Left ventricle myocardium inferior (tissue), 1 donor: ENCODE measurements around the gene RPP14. TPM values are rescaled to one million over a fixed set of nuclear protein-coding genes. Genes with fewer than 3 reads are reported as not detected.

ENCODE experiments used
- DNase-seq: peaks from one replicate; pipeline ENCODE4 v3.0.0-alpha.2; 2020
- H3K27ac ChIP-seq: fragments of 200-600 bp; replicated peaks from 2 replicates; pipeline ENCODE4 v1.8.0; 2021
- H3K27me3 ChIP-seq: fragments of 200-600 bp; 2 replicates; pipeline ENCODE4 v1.8.0; 2021; ENCODE audit warnings: low read depth
- H3K36me3 ChIP-seq: fragments of 200-600 bp; 2 replicates; pipeline ENCODE4 v1.8.0; 2021
- H3K4me1 ChIP-seq: fragments of 200-600 bp; 2 replicates; pipeline ENCODE4 v1.8.0; 2021
- H3K4me3 ChIP-seq: fragments of 200-600 bp; 2 replicates; pipeline ENCODE4 v1.8.0; 2021; ENCODE audit warnings: mild to moderate bottlenecking, moderate library complexity
- H3K9me3 ChIP-seq: fragments of 200-600 bp; replicated peaks from 2 replicates; pipeline ENCODE4 v1.8.0; 2021
- CTCF ChIP-seq: fragments of 200-600 bp; IDR thresholded peaks from 2 replicates; pipeline ENCODE4 v1.8.0; 2021; ENCODE audit warnings: antibody characterized with exemption, mild to moderate bottlenecking, borderline replicate concordance
- intact Hi-C: fragments of 100-400 bp; cut with micrococcal nuclease; formaldehyde crosslinking; loops from one replicate; pipeline ENCODE4 v1.11.0; 2022
- total RNA-seq: library from RNA; stranded (reverse); fragmentation: NEBNext Ultra II Directional; extraction: Animal tissue kit (Norgen Biotek cat#: 25700); gene quantifications from one replicate; pipeline ENCODE4 v1.2.1, GENCODE V29; 2021
- donor health status: DM: no; HTN: yes; CAD: no; lungs with severe emphysema.

RPP14 gene
- total RNA-seq, 1 donor from 2014 or later: 22.7 TPM

DNA sequence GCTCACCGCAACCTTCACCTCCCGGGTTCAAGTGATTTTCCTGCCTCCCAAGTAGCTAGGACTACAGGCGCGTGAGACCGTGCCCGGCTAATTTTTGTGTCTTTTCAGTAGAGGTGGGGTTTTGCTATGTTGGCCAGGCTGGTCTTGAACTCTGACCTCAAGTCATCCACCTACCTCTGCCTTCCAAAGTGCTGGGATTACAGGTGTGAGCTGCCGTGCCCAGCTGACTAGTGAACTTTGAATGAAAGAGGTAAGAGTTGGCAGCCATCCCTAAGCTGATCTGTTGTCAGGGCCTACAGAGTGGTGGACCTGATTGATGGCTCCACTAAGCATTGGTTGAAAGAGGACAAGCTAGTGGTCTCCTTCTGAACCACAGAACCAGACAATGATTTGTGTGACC is 41.9 kb downstream of the RPP14 start:
- no peak for DNase-seq
- Histone ChIP-seq H3K4me3 (no peak overlapping the region), H3K27me3 (no peaks in the 10 kb centered on the region), H3K9me3 (no peaks in the 10 kb centered on the region), H3K27ac (no peak overlapping the region), H3K4me1 (peaks cover 37% of the 10 kb centered on the region), H3K36me3 (no peaks in the 10 kb centered on the region)
- no peak for TF ChIP-seq CTCF
- intact Hi-C loops: no loop called here

DNA sequence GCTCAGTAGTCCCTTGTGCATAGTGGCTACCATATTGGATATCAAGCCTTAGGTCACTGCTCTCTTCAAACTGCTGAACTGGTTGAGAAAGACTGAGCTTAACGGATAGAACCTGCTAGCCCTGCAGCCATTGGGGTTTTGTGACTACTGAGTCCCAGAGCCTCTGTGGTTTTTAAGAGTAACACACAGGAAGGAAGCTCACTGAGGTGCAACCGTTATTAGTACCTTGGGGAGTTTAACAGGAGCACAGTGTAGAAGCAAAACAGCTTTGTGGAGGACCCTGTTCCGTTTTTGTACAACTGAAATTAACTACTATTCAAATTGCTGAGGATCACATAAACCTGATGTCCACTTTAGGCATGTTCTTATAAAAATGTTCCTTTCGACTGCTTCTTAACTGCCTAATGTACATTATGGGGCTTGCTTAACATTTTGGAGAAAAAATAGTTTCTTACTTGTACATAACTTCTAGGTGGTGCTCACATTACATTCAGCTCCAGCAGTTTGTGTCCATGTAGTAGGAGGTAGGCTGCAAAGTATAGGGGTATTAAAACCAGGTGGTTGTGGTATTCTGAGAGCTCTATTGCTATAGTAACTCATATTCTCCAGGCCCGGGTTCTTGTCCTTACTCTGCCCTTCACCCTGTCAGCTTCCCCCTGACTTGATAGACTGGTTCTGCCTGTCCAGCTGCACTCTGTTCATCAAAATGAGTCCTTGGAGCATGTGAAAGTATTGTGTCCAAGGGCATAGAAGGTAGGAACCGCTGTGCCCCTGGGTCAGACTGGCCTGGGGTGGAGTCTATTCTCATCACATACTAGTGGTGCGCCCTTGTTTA is 44.0 kb downstream of the RPP14 start:
- H3K4me3 ChIP-seq: no peak overlapping the region
- H3K36me3 ChIP-seq: no peaks in the 10 kb centered on the region
- H3K27ac ChIP-seq: no peak overlapping the region
- no peaks in the 10 kb centered on the region for H3K27me3 ChIP-seq
- H3K9me3 ChIP-seq: no peaks in the 10 kb centered on the region
- peaks cover 32% of the 10 kb centered on the region for H3K4me1 ChIP-seq
- no peak for DNase-seq
- no peak for TF ChIP-seq CTCF
- intact Hi-C loops: no loop called here

GRCh38 chr3:58350627-58351013 is 44.6 kb downstream of the RPP14 start:
- no peaks in the 10 kb centered on the region for H3K27me3 ChIP-seq
- no peaks in the 10 kb centered on the region for H3K36me3 ChIP-seq
- H3K4me3 ChIP-seq: no peak overlapping the region
- no peak for TF ChIP-seq CTCF
- H3K27ac ChIP-seq: no peak overlapping the region
- peaks cover 29% of the 10 kb centered on the region for H3K4me1 ChIP-seq
- no peaks in the 10 kb centered on the region for H3K9me3 ChIP-seq
- no peak for DNase-seq
- intact Hi-C loops: no loop called here

DNA sequence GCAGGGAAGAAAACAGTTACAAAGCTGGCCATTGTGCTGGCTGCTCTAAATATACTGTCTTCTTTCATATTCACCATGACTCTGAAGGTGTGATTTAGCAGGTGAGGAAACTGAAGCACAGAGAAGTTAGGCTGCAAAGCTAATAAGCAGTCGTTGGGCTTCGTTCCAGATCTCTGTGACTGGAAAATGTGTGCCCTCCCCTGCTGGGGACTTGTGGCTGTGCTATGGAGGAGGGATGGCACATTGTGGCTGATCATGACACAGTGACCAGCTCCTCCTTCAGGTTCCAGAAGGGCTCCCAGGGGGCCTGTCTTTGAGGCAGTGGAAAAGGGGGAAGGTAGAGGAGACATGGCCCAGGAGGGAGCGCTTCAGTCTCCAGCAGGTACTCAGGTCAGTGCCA is 45.9 kb downstream of the RPP14 start:
- TF ChIP-seq CTCF: no peak
- H3K9me3 ChIP-seq: no peaks in the 10 kb centered on the region
- no peaks in the 10 kb centered on the region for H3K36me3 ChIP-seq
- H3K4me3 ChIP-seq: no peak overlapping the region
- no peak for DNase-seq
- H3K4me1 ChIP-seq: peaks cover 34% of the 10 kb centered on the region
- intact Hi-C loops: no loop called here
- H3K27me3 ChIP-seq: no peaks in the 10 kb centered on the region
- H3K27ac ChIP-seq: no peak overlapping the region

DNA sequence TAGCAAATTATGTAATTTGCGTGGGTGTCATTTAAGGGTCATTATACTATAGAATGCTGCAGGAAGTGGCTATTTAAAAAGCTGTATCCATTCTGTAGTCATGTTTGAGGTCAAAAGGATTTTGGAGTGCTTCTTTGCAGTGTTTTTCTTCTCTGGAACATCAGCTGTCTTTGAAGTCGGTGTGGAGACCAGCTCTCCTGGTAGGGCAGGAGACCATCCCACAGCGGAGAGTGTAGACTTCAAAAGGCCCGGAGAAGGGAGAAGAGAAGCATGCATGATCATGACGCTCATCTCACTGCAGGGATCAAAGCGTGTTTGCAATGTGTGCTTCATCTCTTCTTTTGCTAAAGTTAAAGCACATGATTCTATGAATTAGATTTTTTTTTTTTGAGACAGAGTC is 46.6 kb downstream of the RPP14 start:
- DNase-seq: no peak
- Histone ChIP-seq H3K27ac (no peak overlapping the region), H3K4me3 (no peak overlapping the region), H3K9me3 (no peaks in the 10 kb centered on the region), H3K36me3 (no peaks in the 10 kb centered on the region), H3K27me3 (no peaks in the 10 kb centered on the region), H3K4me1 (peaks cover 34% of the 10 kb centered on the region)
- intact Hi-C loops: no loop called here
- no peak for TF ChIP-seq CTCF
